Activated T-cell treated with anti-CD3 and anti-CD28 coated beads for 48 hours (primary cell): Measurements from ENCODE around the gene PCDHA8.
"Not testable (repeated sequence)": the region's sequence is repeated elsewhere in the genome, so short reads cannot be mapped to it uniquely, and the experiment has no call there.

ENCODE experiments used
- DNase-seq: peaks from one replicate; pipeline ENCODE4 v3.0.0-alpha.2; 2020; ENCODE audit warnings: low read depth

PCDHA8 gene

GRCh38 chr5:140869555-140869886, 28.5 kb downstream of the PCDHA8 start:
- no peak for DNase-seq

- DNase-seq: no peak
These were observed 29.5 kb downstream of the PCDHA8 start for GRCh38 chr5:140870221-140871201.

- DNase-seq: no peak
These were observed 34.4 kb downstream of the PCDHA8 start, which contains the start of gene PCDHA12 for GRCh38 chr5:140875085-140876065. PCDHA12 (plus strand) TSS chr5:140875308; CDS start chr5:140875473, 165 bp downstream.

GRCh38 chr5:140876541-140877261, 35.7 kb downstream of the PCDHA8 start:
- not testable (repeated sequence) for DNase-seq

- no peak for DNase-seq
These were observed 36.2 kb downstream of the PCDHA8 start for GRCh38 chr5:140877262-140877581.

GRCh38 chr5:140881889-140882590, 41.1 kb downstream of the PCDHA8 start, which contains the start of gene PCDHA13:
PCDHA13 (plus strand) TSS chr5:140882124; CDS start chr5:140882269, 145 bp downstream.
- no peak for DNase-seq

DNA sequence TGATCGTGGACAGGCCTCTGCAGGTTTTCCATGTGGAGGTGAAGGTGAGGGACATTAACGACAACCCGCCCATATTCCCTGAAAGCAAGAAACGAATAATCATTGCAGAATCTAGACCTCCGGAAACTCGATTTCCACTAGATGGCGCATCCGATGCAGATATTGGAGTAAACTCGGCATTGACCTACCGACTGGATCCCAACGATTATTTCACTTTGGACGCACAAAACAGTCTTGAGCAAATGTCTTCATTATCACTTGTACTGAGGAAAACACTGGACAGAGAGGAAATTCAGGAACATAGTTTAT, 41.6 kb downstream of the PCDHA8 start:
- DNase-seq: no peak

GRCh38 chr5:140883373-140883772, 42.4 kb downstream of the PCDHA8 start:
- no peak for DNase-seq

GRCh38 chr5:140883927-140884697, 43.1 kb downstream of the PCDHA8 start:
- DNase-seq: no peak
